ENCODE results near the gene PPIL1. TPM values are rescaled to one million over a fixed set of nuclear protein-coding genes. Genes with fewer than 3 reads are reported as not detected.
A peak's percentile ranks its signal among the peaks of the same experiment; 100 is the strongest.

Gene PPIL1
- total and polyA plus RNA-seq, 7 donors: 18.1 to 92.3 (median 22.4) TPM

DNA sequence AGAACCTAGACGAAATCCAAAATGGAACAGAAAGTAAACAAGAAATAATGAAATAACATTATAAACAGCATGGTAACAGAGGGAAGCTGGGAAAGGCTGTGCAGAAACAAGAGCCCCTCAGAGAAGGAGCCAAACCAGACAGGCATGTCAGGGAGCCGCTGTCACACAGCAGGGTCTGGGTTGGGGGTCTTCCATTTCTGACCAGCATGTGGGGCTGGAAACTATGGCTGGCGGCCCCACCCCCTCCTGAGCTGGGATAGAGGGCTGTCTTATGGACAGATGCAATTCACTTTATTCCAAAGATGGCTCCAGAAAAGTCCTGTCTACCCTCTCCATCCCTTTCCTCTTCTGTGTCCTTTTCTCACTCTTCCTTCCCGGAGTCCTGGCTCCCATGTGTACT, 38.5 kb upstream of the PPIL1 start:
- Histone ChIP-seq H3K27ac (no peak overlapping the region), H3K4me3 (no peak overlapping the region), H3K36me3 (ENCODE audit: insufficient read depth in 1 of 2, low read depth in 1 of 2) (peaks cover 6 to 94% of the 10 kb centered on the region in 2 donors), H3K9me3 (no peaks in the 10 kb centered on the region), H3K27me3 (ENCODE audit: insufficient read depth in 3 of 3, low read length in 2 of 3) (no peaks in the 10 kb centered on the region), H3K4me1 (peaks cover under 1% of the 10 kb centered on the region)
- ATAC-seq: no peak
- no peak for DNase-seq
- no peak for TF ChIP-seq CTCF (IDR thresholded peaks at IDR 0.05)
- intact Hi-C loops (cut with DNase I): no loop called here
- WGBS, 3 donors: 89 to 99% (median 89%) methylated on average over 4 of the region's 4 CpGs

DNA sequence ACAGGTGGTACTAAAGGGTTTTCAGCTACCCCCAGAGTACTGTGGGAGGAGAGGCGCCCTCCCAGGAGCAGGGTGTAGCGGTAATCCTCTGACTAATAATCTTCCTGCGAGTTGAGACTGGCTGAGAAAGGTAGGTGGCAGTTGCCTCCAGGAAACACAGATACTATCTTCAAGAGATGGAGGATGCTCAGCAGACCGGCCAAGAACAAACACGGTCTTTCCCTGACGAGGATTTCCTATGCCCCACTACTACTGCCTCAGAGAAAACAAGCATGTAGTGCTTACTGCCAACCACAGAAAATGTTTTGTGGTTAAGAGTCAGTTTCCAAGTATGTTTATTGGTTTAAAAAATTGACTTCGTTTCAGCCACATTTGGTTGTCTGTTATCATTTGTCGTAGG, 38.0 kb upstream of the PPIL1 start:
- no peaks in the 10 kb centered on the region for H3K9me3 ChIP-seq
- WGBS, 3 donors: 76 to 84% (median 83%) methylated on average over 8 of the region's 8 CpGs
- H3K27ac ChIP-seq: no peak overlapping the region
- H3K4me3 ChIP-seq: no peak overlapping the region
- DNase-seq (no peak), ATAC-seq (no peak)
- no peak for TF ChIP-seq CTCF (IDR thresholded peaks at IDR 0.05)
- H3K27me3 ChIP-seq (ENCODE audit: insufficient read depth in 3 of 3, low read length in 2 of 3): no peaks in the 10 kb centered on the region
- peaks cover 6 to 89% of the 10 kb centered on the region in 2 donors for H3K36me3 ChIP-seq (ENCODE audit: insufficient read depth in 1 of 2, low read depth in 1 of 2)
- intact Hi-C loops (cut with DNase I): no loop called here
- H3K4me1 ChIP-seq: peaks cover 6% of the 10 kb centered on the region

DNA sequence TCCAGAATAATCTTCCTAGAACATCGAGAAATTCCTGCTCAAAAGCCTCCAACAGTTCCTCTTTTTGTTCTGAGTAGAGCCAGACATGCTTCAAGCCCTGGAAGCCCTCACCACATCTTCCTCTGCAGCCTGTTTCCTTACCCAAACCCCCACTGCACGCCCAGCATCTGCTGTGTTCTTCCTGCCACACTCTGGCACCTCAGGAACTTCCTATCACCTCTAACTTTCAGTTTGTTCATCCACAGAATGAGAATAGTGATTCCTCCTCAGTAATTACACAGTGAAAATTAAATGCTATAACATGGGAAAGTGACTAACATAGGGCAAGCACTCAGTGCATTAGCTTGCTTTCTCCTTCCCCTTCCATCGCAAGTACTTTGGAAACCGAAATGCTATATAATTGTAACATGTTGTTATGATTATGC, 37.4 kb upstream of the PPIL1 start:
- Histone ChIP-seq H3K4me3 (no peak overlapping the region), H3K27ac (no peak overlapping the region), H3K27me3 (ENCODE audit: insufficient read depth in 3 of 3, low read length in 2 of 3) (no peaks in the 10 kb centered on the region), H3K36me3 (ENCODE audit: insufficient read depth in 1 of 2, low read depth in 1 of 2) (peaks cover 6 to 84% of the 10 kb centered on the region in 2 donors), H3K9me3 (no peaks in the 10 kb centered on the region), H3K4me1 (peaks cover 11% of the 10 kb centered on the region)
- TF ChIP-seq CTCF (IDR thresholded peaks at IDR 0.05): no peak
- ATAC-seq (no peak), DNase-seq (no peak)
- intact Hi-C loops (cut with DNase I): no loop called here
- 78 to 87% (median 86%) methylated on average over 4 of the region's 4 CpGs for WGBS, 3 donors

GRCh38 chr6:36908747-36909146, 34.1 kb upstream of the PPIL1 start:
- ATAC-seq (no peak), DNase-seq (no peak)
- Histone ChIP-seq H3K9me3 (no peaks in the 10 kb centered on the region), H3K4me3 (no peak overlapping the region), H3K27me3 (ENCODE audit: insufficient read depth in 3 of 3, low read length in 2 of 3) (no peaks in the 10 kb centered on the region), H3K4me1 (peaks cover 18% of the 10 kb centered on the region), H3K27ac (no peak overlapping the region), H3K36me3 (ENCODE audit: insufficient read depth in 1 of 2, low read depth in 1 of 2) (peaks cover 9 to 78% of the 10 kb centered on the region in 2 donors)
- WGBS, 3 donors: 70 to 81% (median 74%) methylated on average over 2 of the region's 2 CpGs
- TF ChIP-seq CTCF (IDR thresholded peaks at IDR 0.05): no peak
- intact Hi-C loops (cut with DNase I): no loop called here

DNA sequence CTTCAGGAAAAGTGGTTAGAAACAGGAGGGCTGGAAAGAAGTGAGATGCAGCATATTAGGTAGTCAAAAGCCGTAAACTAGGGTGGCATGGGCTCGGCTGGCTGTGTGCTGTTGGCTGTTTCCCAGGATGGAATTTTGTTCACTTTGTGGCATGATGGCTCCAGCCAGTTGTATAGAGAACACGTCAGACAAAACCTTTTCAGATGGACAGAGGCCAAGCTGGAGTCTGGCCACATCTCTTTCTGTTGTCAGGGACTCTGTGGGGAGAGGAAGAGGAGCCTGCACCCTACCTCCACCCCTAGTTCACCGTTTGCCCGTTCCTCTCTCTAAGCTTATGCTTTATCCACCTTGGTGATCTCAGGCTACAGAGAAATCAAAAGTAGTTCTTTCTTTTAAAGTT, 33.2 kb upstream of the PPIL1 start:
- TF ChIP-seq CTCF (IDR thresholded peaks at IDR 0.05): no peak
- peak; percentile 51 to 86 (median 76) for ATAC-seq
- Histone ChIP-seq H3K36me3 (ENCODE audit: insufficient read depth in 1 of 2, low read depth in 1 of 2) (peaks cover 9 to 78% of the 10 kb centered on the region in 2 donors), H3K9me3 (no peaks in the 10 kb centered on the region), H3K4me1 (peaks cover 18% of the 10 kb centered on the region), H3K27me3 (ENCODE audit: insufficient read depth in 3 of 3, low read length in 2 of 3) (no peaks in the 10 kb centered on the region), H3K27ac (no peak overlapping the region), H3K4me3 (no peak overlapping the region)
- 13 to 30% (median 17%) methylated on average over 5 of the region's 5 CpGs for WGBS, 3 donors
- intact Hi-C loops (cut with DNase I): no loop called here
- DNase-seq: no peak

Data from psoas muscle (tissue), 8 donors.